HG03442 (cell line): ENCODE results near the gene PRKG1.
"Not testable (repeated sequence)": the region's sequence is repeated elsewhere in the genome, so short reads cannot be mapped to it uniquely, and the experiment has no call there.

Experiments
- ATAC-seq: cut with Tn5 transposase; IDR thresholded peaks from one replicate; pipeline ENCODE4 v1.9.1; 2021; ENCODE audit warnings: mild to moderate bottlenecking, moderate library complexity; ENCODE audit not compliant: unreplicated experiment

PRKG1 gene

DNA sequence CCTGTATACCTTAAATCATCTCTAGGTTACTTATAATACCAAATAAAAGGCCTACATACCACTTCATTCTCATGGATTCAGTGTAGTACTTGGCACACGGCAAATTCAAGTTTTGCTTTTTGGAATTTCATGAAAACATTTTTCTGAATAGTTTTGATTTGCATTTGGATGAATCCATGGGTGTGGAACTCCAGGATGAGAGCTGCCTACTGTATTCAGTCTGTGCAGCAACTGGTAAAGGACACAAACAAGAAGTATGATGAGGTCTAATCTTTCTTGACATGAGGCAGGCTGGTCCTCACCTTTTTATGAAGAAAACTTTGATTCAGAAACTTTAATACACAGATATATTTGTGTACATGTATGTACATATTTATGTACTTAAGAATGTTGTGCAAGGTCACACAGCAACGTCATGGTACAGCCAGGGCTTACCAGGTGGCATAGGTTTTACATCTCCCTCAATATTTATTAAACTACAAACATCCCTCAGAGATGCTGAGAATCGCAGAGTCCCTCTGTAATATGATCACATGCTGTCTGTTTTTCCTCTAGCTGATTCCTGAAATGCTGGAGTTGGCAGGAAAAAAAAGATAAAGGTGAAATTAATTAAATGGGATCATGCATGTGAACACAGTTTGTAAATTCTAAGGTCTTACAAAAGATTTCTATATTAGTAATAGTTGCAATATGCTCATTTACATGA lies 239.6 kb downstream of the PRKG1 start:
- no peak for ATAC-seq

DNA sequence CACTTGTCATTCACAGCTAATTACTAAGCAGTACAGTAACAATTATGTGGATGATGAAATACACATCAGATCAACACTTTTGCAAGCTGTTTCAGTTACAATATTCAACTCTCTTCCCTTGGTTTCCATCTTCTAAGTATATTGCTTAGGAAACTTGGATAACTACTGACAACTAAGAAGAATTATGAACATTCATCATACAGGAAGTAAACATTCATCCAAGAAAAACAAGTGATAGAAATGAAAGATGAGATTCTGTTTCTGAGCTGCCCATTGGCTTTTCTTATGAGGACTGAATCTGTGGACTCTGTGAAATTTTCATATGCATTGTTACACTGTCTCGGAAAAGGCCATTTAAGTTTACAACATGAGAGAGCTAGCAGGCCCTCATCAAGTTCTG lies 240.2 kb downstream of the PRKG1 start:
- ATAC-seq = no peak

DNA sequence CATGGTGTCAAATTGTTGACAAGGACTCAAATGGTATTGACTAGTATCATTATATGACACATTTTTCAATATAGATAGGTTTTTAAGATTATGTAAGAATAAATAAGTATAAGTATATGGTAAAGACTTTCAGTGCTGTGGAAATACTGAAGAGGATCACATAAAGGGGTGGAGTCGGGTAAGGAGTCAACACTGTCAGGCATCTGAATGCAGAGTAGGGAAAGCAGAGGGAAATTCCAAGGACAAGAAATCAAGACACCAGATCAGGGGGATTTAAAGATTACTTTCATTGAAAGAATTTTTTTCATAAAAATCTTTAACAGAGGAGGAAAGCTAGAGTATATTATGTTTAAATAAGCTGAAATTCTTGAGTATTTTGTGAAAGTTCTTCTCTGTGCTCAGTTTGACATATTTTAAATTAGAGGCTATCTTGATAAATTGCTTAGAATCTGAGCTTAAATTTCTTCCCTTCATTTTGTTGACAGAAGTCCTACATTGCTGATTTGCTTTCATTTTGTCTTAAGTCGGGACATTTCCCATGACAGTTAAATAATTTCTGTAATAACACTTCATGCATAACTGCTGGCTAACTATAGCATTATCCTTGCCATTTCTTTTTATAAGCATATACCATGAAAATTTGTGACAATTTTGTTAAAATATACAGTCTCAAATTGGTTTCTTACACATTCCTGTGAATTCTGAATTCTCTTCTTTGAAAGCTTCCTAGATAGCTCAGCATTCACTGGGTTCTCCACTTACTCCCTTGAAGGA lies 244.3 kb downstream of the PRKG1 start:
- ATAC-seq = no peak

DNA sequence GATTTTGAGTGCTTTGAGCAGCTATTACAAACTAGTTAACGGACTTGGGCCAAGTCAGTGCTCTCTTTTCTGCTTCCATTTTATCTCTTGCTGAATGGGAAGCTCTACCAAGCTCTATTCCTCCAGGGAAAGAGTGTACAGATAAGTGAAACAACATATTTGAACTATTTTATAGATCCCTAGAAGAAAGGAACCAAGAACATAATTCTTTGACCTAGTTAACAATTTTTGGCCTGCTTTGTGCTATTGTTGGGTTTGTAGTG lies 244.8 kb downstream of the PRKG1 start:
- ATAC-seq = no peak

DNA sequence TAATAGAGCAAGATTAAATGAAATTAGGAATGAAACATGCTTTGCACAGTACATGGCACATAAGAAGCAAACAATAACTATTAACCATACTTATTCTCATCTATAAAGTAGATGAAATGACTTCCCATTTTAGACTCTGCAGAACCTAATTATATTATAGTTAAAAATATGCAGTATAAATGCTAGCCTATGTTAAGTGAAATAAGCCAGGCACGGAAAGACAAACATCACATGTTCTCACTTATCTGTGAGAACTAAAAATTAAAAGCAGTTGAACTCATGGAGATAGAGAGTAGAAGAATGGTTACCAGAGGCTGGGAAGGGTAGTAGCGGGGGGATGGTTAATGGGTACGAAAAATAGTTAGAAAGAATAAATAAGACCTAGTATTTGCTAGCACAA lies 247.0 kb downstream of the PRKG1 start:
- no peak for ATAC-seq

GRCh38 chr10:51321980-51322379 lies 247.7 kb downstream of the PRKG1 start:
- ATAC-seq = no peak

GRCh38 chr10:51325649-51326048 lies 251.4 kb downstream of the PRKG1 start:
- no peak for ATAC-seq

GRCh38 chr10:51326174-51326573 lies 251.9 kb downstream of the PRKG1 start:
- no peak for ATAC-seq

DNA sequence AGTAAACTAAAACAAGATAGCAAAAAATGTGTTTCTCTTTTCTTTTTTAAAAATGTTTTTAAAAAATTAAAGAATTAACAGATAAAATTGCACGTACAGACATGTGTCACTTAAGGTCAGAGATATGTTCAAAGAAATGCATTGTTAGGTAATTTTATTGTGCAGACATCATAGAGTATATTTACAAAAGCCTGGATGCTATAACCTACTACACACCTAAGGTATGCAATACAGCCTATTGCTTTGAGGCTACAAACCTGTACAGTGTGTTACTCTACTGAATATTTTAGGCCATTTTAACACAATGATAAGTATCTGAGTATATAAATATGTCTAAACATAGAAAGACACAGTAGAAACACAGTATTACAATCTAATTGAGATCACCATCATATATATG lies 253.1 kb downstream of the PRKG1 start:
- ATAC-seq = no peak

DNA sequence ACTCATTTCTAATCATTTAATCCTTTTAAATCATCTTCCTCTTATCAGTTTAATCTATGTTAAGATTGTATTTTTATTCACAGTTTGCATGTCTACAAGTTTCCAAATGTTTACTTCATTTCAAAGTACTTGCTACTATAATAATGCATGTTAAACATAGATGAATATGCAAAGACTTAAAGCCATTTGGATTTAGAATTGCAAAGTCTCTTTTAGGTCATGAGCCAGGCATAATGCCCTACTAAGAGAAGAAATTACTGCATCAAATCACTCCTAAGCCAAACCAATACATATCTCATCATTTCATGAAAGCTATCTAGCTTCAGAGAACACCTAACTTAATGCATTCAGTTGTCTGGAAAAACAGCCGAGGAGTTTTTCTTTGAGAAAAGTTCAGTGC lies 266.1 kb downstream of the PRKG1 start:
- no peak for ATAC-seq

GRCh38 chr10:51340845-51341610 lies 266.7 kb downstream of the PRKG1 start:
- no peak for ATAC-seq

GRCh38 chr10:51341745-51342144 lies 267.5 kb downstream of the PRKG1 start:
- ATAC-seq = not testable (repeated sequence)

GRCh38 chr10:51342381-51342780 lies 268.1 kb downstream of the PRKG1 start:
- ATAC-seq = no peak

DNA sequence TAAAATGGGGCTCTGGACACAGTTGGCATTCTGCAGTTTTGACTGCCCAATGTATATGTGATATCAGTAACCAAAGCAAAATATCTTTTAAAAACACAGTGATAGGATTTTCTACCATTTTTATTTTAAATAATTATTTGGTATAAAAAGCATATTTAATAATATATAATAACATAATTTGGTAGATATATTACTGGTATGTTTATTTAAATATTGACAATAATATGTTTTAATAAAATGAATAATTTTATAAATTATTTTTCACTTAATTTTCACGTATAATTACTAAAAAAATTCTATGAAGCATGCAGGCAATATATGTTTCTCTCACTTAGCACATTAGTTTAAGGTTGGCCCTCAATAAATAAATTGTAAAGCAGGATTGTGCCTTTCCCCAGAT lies 269.1 kb downstream of the PRKG1 start:
- ATAC-seq = no peak

GRCh38 chr10:51344371-51344770 lies 270.1 kb downstream of the PRKG1 start:
- no peak for ATAC-seq

- no peak for ATAC-seq
Observed at GRCh38 chr10:51348622-51349021, 274.3 kb downstream of the PRKG1 start.

DNA sequence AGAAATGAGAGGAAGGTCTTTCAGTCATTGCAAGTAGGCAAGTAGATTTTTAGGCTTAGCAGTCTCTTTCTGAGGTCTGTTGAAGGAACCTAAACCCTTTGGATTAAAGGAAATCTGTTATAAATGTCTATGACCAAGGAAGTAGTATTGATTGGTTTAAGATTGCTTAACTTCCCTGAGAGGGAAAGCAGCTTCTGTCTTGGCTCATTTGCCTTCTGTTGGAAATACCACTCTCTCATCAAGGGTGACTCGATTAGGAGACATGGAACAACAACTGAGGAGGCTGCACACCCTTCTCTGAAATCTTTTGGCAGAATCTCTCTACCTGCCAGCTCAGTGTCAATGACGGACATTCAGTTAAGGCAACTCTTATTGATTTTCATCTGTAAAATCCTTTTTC lies 282.9 kb downstream of the PRKG1 start:
- no peak for ATAC-seq

- ATAC-seq = no peak
Observed at GRCh38 chr10:51358227-51358626, 283.9 kb downstream of the PRKG1 start.

- ATAC-seq = no peak
Observed at GRCh38 chr10:51363415-51363814, 289.1 kb downstream of the PRKG1 start.

- no peak for ATAC-seq
Observed at GRCh38 chr10:51364674-51365073, 290.4 kb downstream of the PRKG1 start.

DNA sequence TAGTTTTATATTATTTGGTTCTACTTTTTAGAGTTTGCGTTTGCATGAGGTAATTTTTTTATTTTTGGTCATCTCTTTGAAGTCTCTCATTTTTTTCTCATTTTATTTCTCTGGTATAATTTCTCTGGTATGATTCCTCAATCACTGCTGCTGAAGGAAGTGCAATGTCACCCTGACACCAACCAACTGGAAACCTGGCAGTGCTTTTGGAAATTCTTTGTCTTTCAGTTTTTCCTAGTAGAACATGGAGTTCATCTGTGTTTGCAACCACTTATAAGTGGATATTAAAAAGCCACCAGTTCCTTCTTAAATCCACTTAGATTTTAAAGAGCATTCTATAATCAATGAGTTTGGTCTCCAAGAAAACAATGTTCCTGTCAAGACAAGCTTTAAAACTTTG lies 291.8 kb downstream of the PRKG1 start:
- no peak for ATAC-seq

DNA sequence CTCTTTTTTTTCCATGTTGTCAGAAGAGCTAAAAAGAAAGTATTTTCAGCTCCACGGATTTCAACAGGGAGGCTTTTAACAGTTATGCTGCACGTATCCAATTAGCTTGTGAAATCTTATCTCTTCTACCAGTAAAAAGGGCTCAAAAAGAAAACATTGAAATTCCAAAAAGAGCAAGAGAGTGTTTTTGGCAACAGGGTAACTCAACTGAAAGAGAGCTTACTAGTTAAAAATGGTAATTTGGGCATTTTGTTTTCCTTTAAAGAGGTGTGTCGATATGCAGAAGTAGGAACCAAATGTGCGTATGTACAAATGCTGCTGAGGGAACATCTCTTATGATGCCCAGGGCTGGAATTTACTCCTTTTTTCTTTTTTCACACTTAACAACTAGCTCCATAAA lies 292.8 kb downstream of the PRKG1 start:
- ATAC-seq = no peak
